Measurements from ENCODE around the gene KLHL40.

KLHL40 gene

GRCh38 chr3:42652611-42653302 lies 32.6 kb upstream of the KLHL40 start:
- peak; percentile 82 for DNase-seq (ENCODE audit: low read depth)

GRCh38 chr3:42653303-42653559 lies 32.1 kb upstream of the KLHL40 start:
- Histone ChIP-seq H3K36me3 (ENCODE audit: control insufficient read depth, insufficient read depth, low read length, severe bottlenecking) (peaks cover 23% of the 10 kb centered on the region), H3K27me3 (replicated peaks; ENCODE audit: control insufficient read depth, insufficient read depth, low read length) (no peaks in the 10 kb centered on the region), H3K4me1 (ENCODE audit: control insufficient read depth, insufficient read depth, low read length) (peaks cover 48% of the 10 kb centered on the region), H3K9ac (ENCODE audit: low read length) (peak overlapping the region; percentile 95), H3K4me3 (ENCODE audit: low read length) (peak overlapping the region; percentile 82), H3K9me3 (ENCODE audit: control insufficient read depth, low read length) (no peaks in the 10 kb centered on the region)
- DNase-seq (ENCODE audit: low read depth): no peak

More at GRCh38 chr3:42652611-42653302, 32.6 kb upstream of the KLHL40 start:
- Histone ChIP-seq H3K4me1 (ENCODE audit: control insufficient read depth, insufficient read depth, low read length) (peaks cover 52% of the 10 kb centered on the region), H3K27me3 (replicated peaks; ENCODE audit: control insufficient read depth, insufficient read depth, low read length) (no peaks in the 10 kb centered on the region), H3K4me3 (ENCODE audit: low read length) (peak overlapping the region; percentile 82), H3K9ac (ENCODE audit: low read length) (peak overlapping the region; percentile 95), H3K36me3 (ENCODE audit: control insufficient read depth, insufficient read depth, low read length, severe bottlenecking) (peaks cover 25% of the 10 kb centered on the region), H3K9me3 (ENCODE audit: control insufficient read depth, low read length) (no peaks in the 10 kb centered on the region)

- no peaks in the 10 kb centered on the region for H3K27me3 ChIP-seq (replicated peaks; ENCODE audit: control insufficient read depth, insufficient read depth, low read length)
- peak within 1 kb of the TSS; percentile 95 for H3K9ac ChIP-seq (ENCODE audit: low read length)
- H3K4me3 ChIP-seq (ENCODE audit: low read length): peak within 1 kb of the TSS; percentile 82
- H3K36me3 ChIP-seq (ENCODE audit: control insufficient read depth, insufficient read depth, low read length, severe bottlenecking): peaks cover 23% of the 10 kb centered on the region
- DNase-seq (ENCODE audit: low read depth): peak; percentile 83
- no peaks in the 10 kb centered on the region for H3K9me3 ChIP-seq (ENCODE audit: control insufficient read depth, low read length)
- H3K4me1 ChIP-seq (ENCODE audit: control insufficient read depth, insufficient read depth, low read length): peaks cover 47% of the 10 kb centered on the region
These were observed 31.6 kb upstream of the KLHL40 start, which contains the start of gene ZBTB47 for GRCh38 chr3:42653560-42654330. TSS of gene ZBTB47 (plus strand) at chr3:42653697. CDS start at chr3:42658356, 4,659 bp downstream.

GRCh38 chr3:42654331-42655201 lies 30.8 kb upstream of the KLHL40 start:
- Histone ChIP-seq H3K27me3 (replicated peaks; ENCODE audit: control insufficient read depth, insufficient read depth, low read length) (no peaks in the 10 kb centered on the region), H3K4me3 (ENCODE audit: low read length) (peak overlapping the region; percentile 82), H3K36me3 (ENCODE audit: control insufficient read depth, insufficient read depth, low read length, severe bottlenecking) (peaks cover 22% of the 10 kb centered on the region), H3K9ac (ENCODE audit: low read length) (peak overlapping the region; percentile 95), H3K9me3 (ENCODE audit: control insufficient read depth, low read length) (no peaks in the 10 kb centered on the region), H3K4me1 (ENCODE audit: control insufficient read depth, insufficient read depth, low read length) (peaks cover 47% of the 10 kb centered on the region)
- peak; percentile 89 for DNase-seq (ENCODE audit: low read depth)

- Histone ChIP-seq H3K4me1 (ENCODE audit: control insufficient read depth, insufficient read depth, low read length) (peaks cover 54% of the 10 kb centered on the region), H3K36me3 (ENCODE audit: control insufficient read depth, insufficient read depth, low read length, severe bottlenecking) (peaks cover 19% of the 10 kb centered on the region), H3K9ac (ENCODE audit: low read length) (peak overlapping the region; percentile 95), H3K4me3 (ENCODE audit: low read length) (peak overlapping the region; percentile 82), H3K9me3 (ENCODE audit: control insufficient read depth, low read length) (no peaks in the 10 kb centered on the region), H3K27me3 (replicated peaks; ENCODE audit: control insufficient read depth, insufficient read depth, low read length) (no peaks in the 10 kb centered on the region)
- DNase-seq (ENCODE audit: low read depth): peak; percentile 21
These were observed 29.9 kb upstream of the KLHL40 start for GRCh38 chr3:42655331-42655888.

- H3K36me3 ChIP-seq (ENCODE audit: control insufficient read depth, insufficient read depth, low read length, severe bottlenecking): peaks cover 24% of the 10 kb centered on the region
- H3K27me3 ChIP-seq (replicated peaks; ENCODE audit: control insufficient read depth, insufficient read depth, low read length): no peaks in the 10 kb centered on the region
- peaks cover 46% of the 10 kb centered on the region for H3K4me1 ChIP-seq (ENCODE audit: control insufficient read depth, insufficient read depth, low read length)
- H3K9ac ChIP-seq (ENCODE audit: low read length): peak overlapping the region; percentile 95
- no peaks in the 10 kb centered on the region for H3K9me3 ChIP-seq (ENCODE audit: control insufficient read depth, low read length)
- H3K4me3 ChIP-seq (ENCODE audit: low read length): peak overlapping the region; percentile 82
- DNase-seq (ENCODE audit: low read depth): peak; percentile 56
These were observed 29.2 kb upstream of the KLHL40 start for GRCh38 chr3:42655980-42656679.

GRCh38 chr3:42656680-42657610 lies 28.4 kb upstream of the KLHL40 start:
- H3K9ac ChIP-seq (ENCODE audit: low read length): peak overlapping the region; percentile 10
- H3K4me1 ChIP-seq (ENCODE audit: control insufficient read depth, insufficient read depth, low read length): peaks cover 38% of the 10 kb centered on the region
- no peak for DNase-seq (ENCODE audit: low read depth)
- no peaks in the 10 kb centered on the region for H3K9me3 ChIP-seq (ENCODE audit: control insufficient read depth, low read length)
- H3K4me3 ChIP-seq (ENCODE audit: low read length): no peak overlapping the region
- peaks cover 32% of the 10 kb centered on the region for H3K36me3 ChIP-seq (ENCODE audit: control insufficient read depth, insufficient read depth, low read length, severe bottlenecking)
- H3K27me3 ChIP-seq (replicated peaks; ENCODE audit: control insufficient read depth, insufficient read depth, low read length): no peaks in the 10 kb centered on the region

- no peaks in the 10 kb centered on the region for H3K9me3 ChIP-seq (ENCODE audit: control insufficient read depth, low read length)
- no peaks in the 10 kb centered on the region for H3K27me3 ChIP-seq (replicated peaks; ENCODE audit: control insufficient read depth, insufficient read depth, low read length)
- H3K4me3 ChIP-seq (ENCODE audit: low read length): no peak overlapping the region
- no peak for DNase-seq (ENCODE audit: low read depth)
- peaks cover 31% of the 10 kb centered on the region for H3K4me1 ChIP-seq (ENCODE audit: control insufficient read depth, insufficient read depth, low read length)
- H3K9ac ChIP-seq (ENCODE audit: low read length): no peak overlapping the region
- peaks cover 39% of the 10 kb centered on the region for H3K36me3 ChIP-seq (ENCODE audit: control insufficient read depth, insufficient read depth, low read length, severe bottlenecking)
These were observed 27.7 kb upstream of the KLHL40 start for GRCh38 chr3:42657675-42658074.

GRCh38 chr3:42658091-42658770 lies 27.1 kb upstream of the KLHL40 start:
- H3K4me3 ChIP-seq (ENCODE audit: low read length): no peak overlapping the region
- no peaks in the 10 kb centered on the region for H3K9me3 ChIP-seq (ENCODE audit: control insufficient read depth, low read length)

More at GRCh38 chr3:42658091-42658770, 27.1 kb upstream of the KLHL40 start:
- no peak for DNase-seq (ENCODE audit: low read depth)
- Histone ChIP-seq H3K9ac (ENCODE audit: low read length) (no peak overlapping the region), H3K27me3 (replicated peaks; ENCODE audit: control insufficient read depth, insufficient read depth, low read length) (no peaks in the 10 kb centered on the region), H3K36me3 (ENCODE audit: control insufficient read depth, insufficient read depth, low read length, severe bottlenecking) (peaks cover 44% of the 10 kb centered on the region), H3K4me1 (ENCODE audit: control insufficient read depth, insufficient read depth, low read length) (peaks cover 25% of the 10 kb centered on the region)

All from adipocyte (in vitro differentiated cells).